Sigmoid colon (tissue), 4 donors: Measurements from ENCODE around the gene MROH8.

ENCODE experiments used
- CTCF ChIP-seq, 4 experiments: fragments of 450-650 bp in 3 of 4; fragments of 200-600 bp in 1 of 4; IDR thresholded peaks; one replicate each; pipeline ENCODE4 v1.5.1; 2016 to 2019; ENCODE audit warnings: antibody characterized with exemption in 4 of 4, mild to moderate bottlenecking in 3 of 4, moderate library complexity in 2 of 4
- EP300 ChIP-seq, 4 donors: sonication (generic); formaldehyde crosslinking; IDR thresholded peaks; one replicate each; pipeline ENCODE4 v1.6.1; 2017; ENCODE audit warnings: antibody characterized with exemption in 4 of 4
- POLR2A ChIP-seq, 2 donors: fragments of 450-650 bp; IDR thresholded peaks; one replicate each; pipeline ENCODE4 v1.6.1; 2016; ENCODE audit warnings: antibody characterized with exemption in 2 of 2, mild to moderate bottlenecking in 2 of 2, moderate library complexity in 2 of 2
- POLR2AphosphoS5 ChIP-seq, 4 donors: sonication (generic); formaldehyde crosslinking; IDR thresholded peaks; one replicate each; pipeline ENCODE4 v1.6.1; 2017; ENCODE audit warnings: antibody characterized with exemption in 4 of 4

GRCh38 chr20:37111926-37112455, 67.4 kb downstream of the MROH8 start:
- no peak for TF ChIP-seq CTCF (IDR thresholded peaks at IDR 0.05)
- no peak for TF ChIP-seq POLR2AphosphoS5 (IDR thresholded peaks at IDR 0.05)
- no peak for TF ChIP-seq POLR2A (IDR thresholded peaks at IDR 0.05)
- TF ChIP-seq EP300 (IDR thresholded peaks at IDR 0.05) = no peak
